ENCODE data around the gene JAK3. TPM values are rescaled to one million over a fixed set of nuclear protein-coding genes. Genes with fewer than 3 reads are reported as not detected.

JAK3 gene
- total RNA-seq, 1 experiment from 2014 or later: 3.3 TPM

GRCh38 chr19:17871032-17871877 is 23.5 kb upstream of the JAK3 start:
- no peak overlapping the region for H3K23ac ChIP-seq (ENCODE audit: insufficient read length, low read depth, low read length)
- H3K56ac ChIP-seq (ENCODE audit: insufficient read length, low read depth, low read length): no peak overlapping the region
- no peak overlapping the region for H2BK15ac ChIP-seq (ENCODE audit: low read depth, low read length)
- H2AFZ ChIP-seq (ENCODE audit: low read length): no peak overlapping the region
- H3K79me2 ChIP-seq (ENCODE audit: insufficient read depth, low read length): no peaks in the 10 kb centered on the region
- H3K4me2 ChIP-seq (ENCODE audit: insufficient read depth, insufficient read length, low read length): no peak overlapping the region
- H4K20me1 ChIP-seq (ENCODE audit: control insufficient read depth, insufficient read depth, insufficient read length): no peaks in the 10 kb centered on the region
- no peak overlapping the region for H2BK12ac ChIP-seq (ENCODE audit: insufficient read length, low read depth, low read length)
- DNase-seq: no peak
- no peak overlapping the region for H4K8ac ChIP-seq (replicated peaks; ENCODE audit: insufficient read length, low read depth, low read length)
- H3K4ac ChIP-seq (ENCODE audit: low read depth, low read length): no peak overlapping the region
- H3K9me3 Mint-ChIP-seq: no peaks in the 10 kb centered on the region; a peak in 1 of 5 replicates
- H3K27ac Mint-ChIP-seq: no peak overlapping the region
- H3K27me3 ChIP-seq (ENCODE audit: insufficient read depth, low read length): no peaks in the 10 kb centered on the region; the same call in 1 of the 2 replicates
- H4K91ac ChIP-seq (ENCODE audit: insufficient read length, low read depth, low read length): no peak overlapping the region
- WGBS (ENCODE audit: extremely low coverage, insufficient read length, low lambda C conversion rate): no CpG with 5 or more reads among the region's 10 CpGs
- peaks cover 47% of the 10 kb centered on the region for H3K27me3 Mint-ChIP-seq (ENCODE audit: low read depth)
- peak overlapping the region in 1 of 2 experiments; percentile 42; a peak in 2 of 5 replicates for H3K4me3 Mint-ChIP-seq
- H3T11ph ChIP-seq (ENCODE audit: low read length): no peak overlapping the region
- H3K23me2 ChIP-seq (ENCODE audit: insufficient read length, low read depth, low read length, poor library complexity, severe bottlenecking): peaks cover 8% of the 10 kb centered on the region
- H3K9ac ChIP-seq (ENCODE audit: extremely low read depth, insufficient read length, low read length): no peak overlapping the region
- H2BK120ac ChIP-seq (ENCODE audit: low read depth, low read length, poor library complexity, severe bottlenecking): no peak overlapping the region
- H3K36me3 Mint-ChIP-seq (ENCODE audit: insufficient read depth in 1 of 3, low read depth in 3 of 3): no peaks in the 10 kb centered on the region; a peak in 1 of 7 replicates
- H3K18ac ChIP-seq (ENCODE audit: insufficient read length, low read depth, low read length): no peak overlapping the region
- no peak overlapping the region for H3K14ac ChIP-seq (ENCODE audit: insufficient read depth, low read length)
- no peaks in the 10 kb centered on the region for H3K79me1 ChIP-seq (ENCODE audit: insufficient read depth, low read depth, low read length, poor library complexity, severe bottlenecking)
- no peak for TF ChIP-seq CTCF (conservative IDR thresholded peaks at IDR 0.05)
- no peak overlapping the region for H2BK5ac ChIP-seq (ENCODE audit: insufficient read length, low read length)
- H4K5ac ChIP-seq (ENCODE audit: insufficient read length, low read depth, low read length): no peak overlapping the region
- H2AK5ac ChIP-seq (ENCODE audit: insufficient read length, low read length): no peak overlapping the region
- no peak overlapping the region for H2BK20ac ChIP-seq (ENCODE audit: low read depth, low read length, poor library complexity, severe bottlenecking)
- no peaks in the 10 kb centered on the region; the same call in 1 of the 2 replicates for H3K4me1 ChIP-seq (ENCODE audit: insufficient read depth, low read length)
- H3K4me1 Mint-ChIP-seq: peaks cover 12 to 22% of the 10 kb centered on the region in 2 experiments
- no peaks in the 10 kb centered on the region for H3K9me3 ChIP-seq (ENCODE audit: control insufficient read depth, low read depth, low read length)
- no peak overlapping the region for H3K27ac ChIP-seq (ENCODE audit: insufficient read length, low read depth, low read length)
